ENCODE data around the gene ALG12. TPM values are rescaled to one million over a fixed set of nuclear protein-coding genes. Genes with fewer than 3 reads are reported as not detected.

Gene ALG12
- total and polyA plus RNA-seq, 2 of the 4 experiments (the other 2 are of a cell fraction), result 7.2 to 10.9 TPM

DNA sequence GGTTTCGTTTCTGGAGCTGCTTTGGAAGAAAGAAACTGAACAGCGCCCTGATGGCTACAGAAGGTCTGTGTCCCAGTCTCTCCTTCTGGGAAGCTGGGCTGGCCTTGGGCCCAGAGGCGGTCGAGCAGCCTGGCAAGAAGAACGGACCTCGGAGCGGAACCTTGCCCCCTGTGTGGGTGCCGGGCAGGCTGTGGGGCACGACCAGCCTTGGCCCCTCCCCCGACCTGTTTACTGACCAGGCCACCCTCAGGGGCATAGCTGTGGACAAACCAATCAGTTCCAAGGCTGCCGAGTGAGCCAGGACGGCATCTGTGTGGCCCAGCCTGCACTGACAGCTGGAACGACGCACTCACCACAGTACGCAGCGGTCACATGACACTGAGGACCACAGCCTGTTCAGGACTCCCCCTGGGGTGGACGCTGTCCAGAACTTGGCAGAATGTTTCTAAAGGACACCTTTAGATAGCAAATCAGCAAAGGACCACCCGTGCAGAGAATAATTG is 49.5 kb upstream of the ALG12 start:
- dilution Hi-C loops (cut with HindIII; ENCODE audit: low sequenced_read_pairs, unreplicated experiment), result no loop called here
- peaks cover 22% of the 10 kb centered on the region for H3K36me3 ChIP-seq (ENCODE audit: control insufficient read depth, insufficient read depth, low read length)
- H3K9me1 ChIP-seq (ENCODE audit: insufficient read depth, low read length), result peaks cover 8% of the 10 kb centered on the region
- H3K27ac ChIP-seq (ENCODE audit: insufficient read depth, low read length), result peak overlapping the region; percentile 26; the same call in 1 of the 2 replicates
- H2BK120ac ChIP-seq (ENCODE audit: low read depth, low read length), result peak overlapping the region; percentile 47
- no peak for DNase-seq
- peak overlapping the region; percentile 52; the same call in 1 of the 2 replicates for H3K23ac ChIP-seq (ENCODE audit: low read depth, low read length)
- intact Hi-C loops (cut with micrococcal nuclease), result no loop called here
- no peak overlapping the region for H4K5ac ChIP-seq (ENCODE audit: low read depth, low read length)
- no peak overlapping the region for H3K4me3 ChIP-seq (ENCODE audit: insufficient read depth, low read depth, low read length)
- H2BK20ac ChIP-seq (ENCODE audit: low read depth, low read length), result 0 out of 2 replicates have a peak overlapping the region, but pooled peaks have one; percentile 49
- peak overlapping the region in 1 of 2 experiments; percentile 50; a peak in 2 of 4 replicates for H4K8ac ChIP-seq (ENCODE audit: low read depth in 2 of 2, low read length in 2 of 2)
- H2AFZ ChIP-seq (replicated peaks; ENCODE audit: low read length, poor library complexity), result peak overlapping the region; percentile 82
- H2BK15ac ChIP-seq (ENCODE audit: low read depth, low read length), result no peak overlapping the region; the same call in 2 of the 3 replicates
- H4K91ac ChIP-seq (ENCODE audit: insufficient read depth, low read depth, low read length), result 0 out of 2 replicates have a peak overlapping the region, but pooled peaks have one; percentile 49
- H3K79me1 ChIP-seq (ENCODE audit: low read depth in 1 of 2, low read length in 2 of 2), result peaks cover 16 to 51% of the 10 kb centered on the region in 2 experiments
- peak overlapping the region; percentile 74 for H2AK9ac ChIP-seq (replicated peaks; ENCODE audit: low read depth, low read length, poor library complexity)
- no peak overlapping the region for H3K56ac ChIP-seq (ENCODE audit: extremely low read depth, insufficient read depth, low read length)
- H3K27me3 ChIP-seq (ENCODE audit: control insufficient read depth, insufficient read depth, low read length), result no peaks in the 10 kb centered on the region
- ChIA-PET POLR2A (ENCODE audit: unreplicated experiment) (no interaction called here), CTCF (no interaction called here)
- peaks cover 40% of the 10 kb centered on the region for H3K4me1 ChIP-seq (ENCODE audit: control insufficient read depth, insufficient read depth, low read length)
- H2AK5ac ChIP-seq (ENCODE audit: low read depth, low read length), result peak overlapping the region; percentile 49; the same call in 1 of the 2 replicates
- peaks cover 18% of the 10 kb centered on the region for H4K20me1 ChIP-seq (ENCODE audit: insufficient read depth, low read length)
- TF ChIP-seq MAFK (IDR thresholded peaks at IDR 0.05; ENCODE audit: low read depth, low read length) (no peak), RCOR1 (IDR thresholded peaks at IDR 0.05; ENCODE audit: insufficient replicate concordance, low read length) (no peak), POLR2A (IDR thresholded peaks at IDR 0.05; ENCODE audit: low read depth, low read length) (no peak), SMC3 (IDR thresholded peaks at IDR 0.05; ENCODE audit: low read depth, low read length) (no peak)
- TF ChIP-seq, protein P1, sequence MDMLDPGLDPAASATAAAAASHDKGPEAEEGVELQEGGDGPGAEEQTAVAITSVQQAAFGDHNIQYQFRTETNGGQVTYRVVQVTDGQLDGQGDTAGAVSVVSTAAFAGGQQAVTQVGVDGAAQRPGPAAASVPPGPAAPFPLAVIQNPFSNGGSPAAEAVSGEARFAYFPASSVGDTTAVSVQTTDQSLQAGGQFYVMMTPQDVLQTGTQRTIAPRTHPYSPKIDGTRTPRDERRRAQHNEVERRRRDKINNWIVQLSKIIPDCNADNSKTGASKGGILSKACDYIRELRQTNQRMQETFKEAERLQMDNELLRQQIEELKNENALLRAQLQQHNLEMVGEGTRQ (IDR thresholded peaks at IDR 0.05; ENCODE audit: low read depth, low read length), result peak; percentile 62
- TF ChIP-seq, protein P2, sequence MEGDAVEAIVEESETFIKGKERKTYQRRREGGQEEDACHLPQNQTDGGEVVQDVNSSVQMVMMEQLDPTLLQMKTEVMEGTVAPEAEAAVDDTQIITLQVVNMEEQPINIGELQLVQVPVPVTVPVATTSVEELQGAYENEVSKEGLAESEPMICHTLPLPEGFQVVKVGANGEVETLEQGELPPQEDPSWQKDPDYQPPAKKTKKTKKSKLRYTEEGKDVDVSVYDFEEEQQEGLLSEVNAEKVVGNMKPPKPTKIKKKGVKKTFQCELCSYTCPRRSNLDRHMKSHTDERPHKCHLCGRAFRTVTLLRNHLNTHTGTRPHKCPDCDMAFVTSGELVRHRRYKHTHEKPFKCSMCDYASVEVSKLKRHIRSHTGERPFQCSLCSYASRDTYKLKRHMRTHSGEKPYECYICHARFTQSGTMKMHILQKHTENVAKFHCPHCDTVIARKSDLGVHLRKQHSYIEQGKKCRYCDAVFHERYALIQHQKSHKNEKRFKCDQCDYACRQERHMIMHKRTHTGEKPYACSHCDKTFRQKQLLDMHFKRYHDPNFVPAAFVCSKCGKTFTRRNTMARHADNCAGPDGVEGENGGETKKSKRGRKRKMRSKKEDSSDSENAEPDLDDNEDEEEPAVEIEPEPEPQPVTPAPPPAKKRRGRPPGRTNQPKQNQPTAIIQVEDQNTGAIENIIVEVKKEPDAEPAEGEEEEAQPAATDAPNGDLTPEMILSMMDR (conservative IDR thresholded peaks at IDR 0.05; ENCODE audit: low read depth, low read length), result no peak
- H2BK5ac ChIP-seq (ENCODE audit: low read depth, low read length, poor library complexity, severe bottlenecking), result no peak overlapping the region
- no peak overlapping the region for H3K4me2 ChIP-seq (ENCODE audit: low read depth, low read length)
- WGBS, 2 experiments (ENCODE audit: extremely low coverage in 2 of 2, insufficient read length in 1 of 2), result 28% methylated on average over 8 of the region's 18 CpGs; no CpG with 5 or more reads in 1 of the 2 experiments
- BruUV-seq (replicated peaks), result no TSS peak
- H3K4ac ChIP-seq (ENCODE audit: low read depth, low read length), result peak overlapping the region; percentile 64
- no peak overlapping the region for H3K9ac ChIP-seq (ENCODE audit: low read depth, low read length)
- no peaks in the 10 kb centered on the region for H3K9me3 ChIP-seq (ENCODE audit: control insufficient read depth, insufficient read depth, low read length)
- no peak for ATAC-seq (ENCODE audit: low read depth)
- 0 out of 2 replicates have a peak overlapping the region, but pooled peaks have one; percentile 1 for H3K14ac ChIP-seq (replicated peaks; ENCODE audit: low read depth, low read length)
- no peak overlapping the region; the same call in 1 of the 2 replicates for H3K18ac ChIP-seq (ENCODE audit: low read depth, low read length)
- in situ Hi-C loops (cut with MboI; ENCODE audit: low sequenced_read_pairs), result no loop called here

Data from IMR-90 (cell line).